Measurements from ENCODE around the gene ZRANB1. TPM values are rescaled to one million over a fixed set of nuclear protein-coding genes. Genes with fewer than 3 reads are reported as not detected.
A peak's percentile ranks its signal among the peaks of the same experiment; 100 is the strongest.

ZRANB1 gene
- total RNA-seq, 4 donors from 2014 or later, result 8.4 to 24.0 (median 16.8) TPM

GRCh38 chr10:124955243-124955642 lies 13.3 kb downstream of the ZRANB1 start:
- H3K36me3 ChIP-seq, result no peaks in the 10 kb centered on the region
- H3K4me3 ChIP-seq, result no peak overlapping the region
- H3K4me1 ChIP-seq, result peaks cover 0 to 34% (median 9%) of the 10 kb centered on the region in 4 donors
- no peaks in the 10 kb centered on the region for H3K9me3 ChIP-seq
- WGBS, 2 donors (ENCODE audit: low coverage in 1 of 2), result 62 to 66% methylated on average over 3 to 7 of the region's 7 CpGs
- TF ChIP-seq CTCF (IDR thresholded peaks at IDR 0.05) (no peak), EP300 (IDR thresholded peaks at IDR 0.05; ENCODE audit: low read depth) (no peak), POLR2A (IDR thresholded peaks at IDR 0.05) (no peak), POLR2AphosphoS5 (IDR thresholded peaks at IDR 0.05) (no peak)
- H3K27me3 ChIP-seq, result no peaks in the 10 kb centered on the region
- no peak for DNase-seq
- in situ Hi-C loops (cut with MboI; ENCODE audit: low pct_ligation_motif_present in 1 of 4, low pct_unique_long_range_greater_than_20kb in 1 of 4, low sequenced_read_pairs in 3 of 4) (no loop called here), intact Hi-C loops (cut with DNase I; ENCODE audit: low total_unique reads) (no loop called here)
- H3K27ac ChIP-seq, result peak overlapping the region in 1 of 4 donors; percentile 11

DNA sequence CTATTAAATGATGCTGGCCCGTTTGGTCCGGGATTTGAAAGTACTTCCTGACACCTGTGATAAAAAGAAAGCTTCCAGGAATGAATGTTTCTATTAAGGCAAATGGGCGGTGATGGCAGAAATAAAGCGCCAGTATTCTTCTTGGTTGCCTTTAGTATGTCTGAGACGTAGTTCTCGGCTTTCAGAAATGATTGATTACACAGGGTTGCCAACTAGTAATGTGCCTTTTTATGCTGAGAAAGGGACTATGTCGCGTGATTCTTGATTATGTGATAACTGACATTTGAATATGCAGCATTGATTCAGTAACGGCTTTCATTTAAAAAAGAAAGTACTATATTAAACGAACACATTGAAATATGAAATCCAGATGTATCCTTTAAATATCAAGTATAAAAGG lies 13.9 kb downstream of the ZRANB1 start:
- Histone ChIP-seq H3K27me3 (no peaks in the 10 kb centered on the region), H3K9me3 (no peaks in the 10 kb centered on the region)

DNA sequence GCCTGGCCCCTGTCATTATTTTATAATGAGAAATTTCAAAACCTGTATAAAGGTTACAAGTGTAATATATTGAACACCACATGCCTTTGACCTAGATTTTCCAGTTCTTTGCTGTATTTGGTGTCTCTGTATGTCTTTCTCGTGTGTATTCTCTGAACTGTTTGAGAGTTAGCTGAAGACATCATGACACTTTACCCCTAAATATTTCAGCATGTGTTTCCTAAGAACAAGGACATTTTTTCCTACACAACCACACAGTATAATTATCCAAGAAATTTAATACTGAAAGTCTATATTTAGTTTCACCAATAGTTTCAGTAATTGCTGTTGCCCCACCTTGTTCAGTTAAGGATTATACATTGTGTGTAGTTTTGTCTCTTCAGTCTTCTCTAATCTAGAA lies 14.8 kb downstream of the ZRANB1 start:
- no peak for DNase-seq
- H3K4me1 ChIP-seq, result peaks cover 0 to 39% (median 10%) of the 10 kb centered on the region in 4 donors
- H3K36me3 ChIP-seq, result no peaks in the 10 kb centered on the region
- H3K9me3 ChIP-seq, result no peaks in the 10 kb centered on the region
- in situ Hi-C loops (cut with MboI; ENCODE audit: low pct_ligation_motif_present in 1 of 4, low pct_unique_long_range_greater_than_20kb in 1 of 4, low sequenced_read_pairs in 3 of 4) (no loop called here), intact Hi-C loops (cut with DNase I; ENCODE audit: low total_unique reads) (no loop called here)
- no peak overlapping the region for H3K27ac ChIP-seq
- no peaks in the 10 kb centered on the region for H3K27me3 ChIP-seq
- WGBS, 2 donors (ENCODE audit: low coverage in 1 of 2), result 72 to 88% methylated on average over 1 of the region's 1 CpG
- no peak for TF ChIP-seq POLR2A (IDR thresholded peaks at IDR 0.05)
- no peak for TF ChIP-seq POLR2AphosphoS5 (IDR thresholded peaks at IDR 0.05)
- no peak for TF ChIP-seq EP300 (IDR thresholded peaks at IDR 0.05; ENCODE audit: low read depth)
- TF ChIP-seq CTCF (IDR thresholded peaks at IDR 0.05), result no peak
- H3K4me3 ChIP-seq, result no peak overlapping the region

More for the DNA sequence above, 13.9 kb downstream of the ZRANB1 start:
- no peak overlapping the region for H3K4me3 ChIP-seq
- in situ Hi-C loops (cut with MboI; ENCODE audit: low pct_ligation_motif_present in 1 of 4, low pct_unique_long_range_greater_than_20kb in 1 of 4, low sequenced_read_pairs in 3 of 4) (no loop called here), intact Hi-C loops (cut with DNase I; ENCODE audit: low total_unique reads) (no loop called here)
- 80 to 95% methylated on average over 10 of the region's 10 CpGs for WGBS, 2 donors (ENCODE audit: low coverage in 1 of 2)
- no peak for DNase-seq
- no peak for TF ChIP-seq CTCF (IDR thresholded peaks at IDR 0.05)
- TF ChIP-seq POLR2AphosphoS5 (IDR thresholded peaks at IDR 0.05), result no peak
- TF ChIP-seq EP300 (IDR thresholded peaks at IDR 0.05; ENCODE audit: low read depth), result no peak
- TF ChIP-seq POLR2A (IDR thresholded peaks at IDR 0.05), result no peak
- H3K4me1 ChIP-seq, result peaks cover 0 to 34% (median 10%) of the 10 kb centered on the region in 4 donors
- peak overlapping the region in 1 of 4 donors; percentile 11 for H3K27ac ChIP-seq
- no peaks in the 10 kb centered on the region for H3K36me3 ChIP-seq

DNA sequence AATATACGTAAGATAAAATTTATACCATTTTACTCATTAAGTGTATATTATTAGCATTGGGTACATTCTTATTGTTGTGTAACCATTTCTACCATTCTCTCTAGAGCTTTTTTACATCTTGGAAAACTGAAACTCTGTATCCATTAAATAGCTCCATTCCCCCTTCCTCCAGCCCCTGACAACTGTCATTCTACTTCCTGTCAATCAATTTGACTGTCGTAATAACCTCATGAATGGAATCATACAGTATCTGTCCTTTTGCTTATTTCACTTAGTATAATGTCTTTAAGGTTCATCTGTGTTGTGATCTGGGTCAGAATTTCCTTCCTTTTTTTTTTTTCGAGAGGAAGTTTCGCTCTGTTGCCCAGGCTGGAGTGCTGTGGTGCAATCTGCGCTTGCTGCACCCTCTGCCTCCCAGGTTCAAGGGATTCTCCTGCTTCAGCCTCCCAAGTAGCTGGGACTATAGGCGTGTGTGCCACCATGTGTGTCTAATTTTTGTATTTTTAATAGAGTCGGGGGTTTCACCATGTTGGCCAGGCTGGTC lies 15.6 kb downstream of the ZRANB1 start:
- WGBS, 2 donors (ENCODE audit: low coverage in 1 of 2), result 87 to 91% methylated on average over 3 to 7 of the region's 7 CpGs
- Histone ChIP-seq H3K4me3 (no peak overlapping the region), H3K27ac (no peak overlapping the region), H3K4me1 (peaks cover 0 to 40% (median 10%) of the 10 kb centered on the region in 4 donors), H3K9me3 (no peaks in the 10 kb centered on the region), H3K27me3 (no peaks in the 10 kb centered on the region), H3K36me3 (no peaks in the 10 kb centered on the region)
- in situ Hi-C loops (cut with MboI; ENCODE audit: low pct_ligation_motif_present in 1 of 4, low pct_unique_long_range_greater_than_20kb in 1 of 4, low sequenced_read_pairs in 3 of 4), result no loop called here
- intact Hi-C loops (cut with DNase I; ENCODE audit: low total_unique reads), result no loop called here
- DNase-seq, result no peak
- TF ChIP-seq POLR2AphosphoS5 (IDR thresholded peaks at IDR 0.05) (no peak), POLR2A (IDR thresholded peaks at IDR 0.05) (no peak), CTCF (IDR thresholded peaks at IDR 0.05) (no peak), EP300 (IDR thresholded peaks at IDR 0.05; ENCODE audit: low read depth) (no peak)

All from transverse colon (tissue), 4 donors.